ENCODE results near the gene GREB1.
A peak's percentile ranks its signal among the peaks of the same experiment; 100 is the strongest.

GREB1 gene

DNA sequence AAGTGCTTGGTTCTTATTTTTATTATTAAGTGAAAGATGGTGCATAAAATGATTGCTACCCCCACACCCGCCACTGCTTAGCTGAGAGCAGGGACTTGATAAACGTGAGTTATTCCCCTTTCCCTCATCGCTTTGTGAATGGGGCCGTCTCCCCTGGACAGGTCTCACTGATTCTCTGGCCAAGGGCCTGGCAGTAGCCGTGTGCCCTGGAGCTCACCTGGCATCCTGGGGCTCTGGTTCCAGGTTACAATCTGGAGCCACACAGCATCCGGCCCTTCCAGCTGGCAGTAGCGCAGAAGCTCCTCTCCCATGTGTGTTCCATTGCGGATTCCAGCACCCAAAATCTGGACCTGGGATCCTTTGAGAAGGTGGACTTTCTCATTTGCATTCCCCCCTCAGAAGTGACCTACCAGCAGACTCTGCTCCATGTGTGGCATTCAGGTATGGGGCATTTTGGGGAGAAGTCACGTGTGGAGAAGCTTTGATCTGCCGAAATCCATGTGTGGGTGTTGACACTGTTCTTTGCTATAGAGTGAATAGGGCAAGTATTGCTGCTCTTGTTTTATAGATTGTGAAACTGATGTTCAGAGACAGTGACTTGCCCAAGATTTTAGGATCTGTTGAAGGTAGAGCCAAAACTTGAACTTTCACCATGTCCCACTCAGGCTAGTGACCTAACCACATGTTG, 63.8 kb downstream of the GREB1 start:
- no CpG with 5 or more reads among the region's 10 CpGs for WGBS (ENCODE audit: extremely low coverage, insufficient coverage, insufficient read length)

GRCh38 chr2:11598228-11598731, 64.4 kb downstream of the GREB1 start:
- no CpG with 5 or more reads among the region's 9 CpGs for WGBS (ENCODE audit: extremely low coverage, insufficient coverage, insufficient read length)
- H2BK120ac ChIP-seq (ENCODE audit: insufficient read depth, low read length, poor library complexity), result no peak overlapping the region

More for the DNA sequence above, 63.8 kb downstream of the GREB1 start:
- no peak overlapping the region for H3K9ac ChIP-seq (ENCODE audit: low read length)
- H4K8ac ChIP-seq (ENCODE audit: low read depth, low read length), result no peak overlapping the region
- no peaks in the 10 kb centered on the region for H3K79me2 ChIP-seq (ENCODE audit: control insufficient read depth, insufficient read depth, low read length, poor library complexity)
- H3K27me3 ChIP-seq (ENCODE audit: insufficient read depth, low read length), result no peaks in the 10 kb centered on the region
- H2BK5ac ChIP-seq (ENCODE audit: low read depth, low read length, poor library complexity), result no peak overlapping the region
- H2BK120ac ChIP-seq (ENCODE audit: insufficient read depth, low read length, poor library complexity), result no peak overlapping the region
- no peak overlapping the region for H4K91ac ChIP-seq (ENCODE audit: low read depth, low read length)
- no peak for DNase-seq
- H2AFZ ChIP-seq (ENCODE audit: insufficient read depth, low read length, poor library complexity), result no peak overlapping the region
- H2BK12ac ChIP-seq (ENCODE audit: low read length), result no peak overlapping the region
- H3K18ac ChIP-seq (ENCODE audit: low read length), result no peak overlapping the region
- H3K36me3 ChIP-seq (ENCODE audit: control insufficient read depth in 1 of 2, insufficient read depth in 2 of 2, low read length in 2 of 2), result peaks cover 3 to 10% of the 10 kb centered on the region in 2 experiments
- no peak overlapping the region for H3K27ac ChIP-seq (ENCODE audit: low read depth, low read length)
- H3K9me3 ChIP-seq (ENCODE audit: insufficient read depth, low read depth, low read length), result no peaks in the 10 kb centered on the region
- no peaks in the 10 kb centered on the region for H3K79me1 ChIP-seq (ENCODE audit: low read length)
- no peak overlapping the region for H3K4me2 ChIP-seq (ENCODE audit: low read length)
- H3K4me3 ChIP-seq (ENCODE audit: low read depth, low read length), result no peak overlapping the region
- H4K12ac ChIP-seq (ENCODE audit: low read depth, low read length), result no peak overlapping the region
- no peak overlapping the region for H3K14ac ChIP-seq (ENCODE audit: low read length)
- H3K23ac ChIP-seq (ENCODE audit: low read length), result no peak overlapping the region
- H2AK5ac ChIP-seq (ENCODE audit: low read length), result no peak overlapping the region
- H3K4ac ChIP-seq (ENCODE audit: low read depth, low read length), result no peak overlapping the region
- H3K4me1 ChIP-seq (ENCODE audit: control insufficient read depth in 1 of 2, insufficient read depth in 2 of 2, low read length in 2 of 2), result peaks cover 4 to 5% of the 10 kb centered on the region in 2 experiments

GRCh38 chr2:11602563-11603204, 68.8 kb downstream of the GREB1 start:
- Histone ChIP-seq H3K79me2 (ENCODE audit: control insufficient read depth, insufficient read depth, low read length, poor library complexity) (no peaks in the 10 kb centered on the region), H3K27me3 (ENCODE audit: insufficient read depth, low read length) (no peaks in the 10 kb centered on the region), H3K4me1 (ENCODE audit: control insufficient read depth in 1 of 2, insufficient read depth in 2 of 2, low read length in 2 of 2) (no peaks in the 10 kb centered on the region), H4K8ac (ENCODE audit: low read depth, low read length) (no peak overlapping the region), H2BK120ac (ENCODE audit: insufficient read depth, low read length, poor library complexity) (no peak overlapping the region), H3K9me3 (ENCODE audit: insufficient read depth, low read depth, low read length) (no peaks in the 10 kb centered on the region), H3K4me2 (ENCODE audit: low read length) (no peak overlapping the region), H4K91ac (ENCODE audit: low read depth, low read length) (no peak overlapping the region), H3K79me1 (ENCODE audit: low read length) (no peaks in the 10 kb centered on the region), H2AFZ (ENCODE audit: insufficient read depth, low read length, poor library complexity) (no peak overlapping the region), H3K14ac (ENCODE audit: low read length) (no peak overlapping the region), H2BK12ac (ENCODE audit: low read length) (no peak overlapping the region), H3K18ac (ENCODE audit: low read length) (no peak overlapping the region), H3K4me3 (ENCODE audit: low read depth, low read length) (no peak overlapping the region), H2BK5ac (ENCODE audit: low read depth, low read length, poor library complexity) (no peak overlapping the region), H3K36me3 (ENCODE audit: control insufficient read depth in 1 of 2, insufficient read depth in 2 of 2, low read length in 2 of 2) (peaks cover 2 to 8% of the 10 kb centered on the region in 2 experiments), H3K9ac (ENCODE audit: low read length) (no peak overlapping the region), H3K4ac (ENCODE audit: low read depth, low read length) (no peak overlapping the region), H2AK5ac (ENCODE audit: low read length) (no peak overlapping the region), H4K12ac (ENCODE audit: low read depth, low read length) (no peak overlapping the region), H3K27ac (ENCODE audit: low read depth, low read length) (no peak overlapping the region), H3K23ac (ENCODE audit: low read length) (no peak overlapping the region)
- no CpG with 5 or more reads among the region's 7 CpGs for WGBS (ENCODE audit: extremely low coverage, insufficient coverage, insufficient read length)
- DNase-seq, result no peak

More at GRCh38 chr2:11598228-11598731, 64.4 kb downstream of the GREB1 start:
- Histone ChIP-seq H3K36me3 (ENCODE audit: control insufficient read depth in 1 of 2, insufficient read depth in 2 of 2, low read length in 2 of 2) (peaks cover 3 to 10% of the 10 kb centered on the region in 2 experiments), H3K79me2 (ENCODE audit: control insufficient read depth, insufficient read depth, low read length, poor library complexity) (no peaks in the 10 kb centered on the region), H3K9me3 (ENCODE audit: insufficient read depth, low read depth, low read length) (no peaks in the 10 kb centered on the region), H3K4me3 (ENCODE audit: low read depth, low read length) (no peak overlapping the region), H3K23ac (ENCODE audit: low read length) (no peak overlapping the region), H2BK12ac (ENCODE audit: low read length) (no peak overlapping the region), H3K27ac (ENCODE audit: low read depth, low read length) (no peak overlapping the region), H4K91ac (ENCODE audit: low read depth, low read length) (no peak overlapping the region), H3K4me2 (ENCODE audit: low read length) (no peak overlapping the region), H2AK5ac (ENCODE audit: low read length) (no peak overlapping the region), H3K79me1 (ENCODE audit: low read length) (no peaks in the 10 kb centered on the region), H2BK5ac (ENCODE audit: low read depth, low read length, poor library complexity) (no peak overlapping the region), H3K4ac (ENCODE audit: low read depth, low read length) (no peak overlapping the region), H3K4me1 (ENCODE audit: control insufficient read depth in 1 of 2, insufficient read depth in 2 of 2, low read length in 2 of 2) (no peaks in the 10 kb centered on the region), H4K8ac (ENCODE audit: low read depth, low read length) (no peak overlapping the region), H3K27me3 (ENCODE audit: insufficient read depth, low read length) (no peaks in the 10 kb centered on the region), H3K14ac (ENCODE audit: low read length) (no peak overlapping the region), H2AFZ (ENCODE audit: insufficient read depth, low read length, poor library complexity) (no peak overlapping the region), H3K18ac (ENCODE audit: low read length) (no peak overlapping the region), H3K9ac (ENCODE audit: low read length) (no peak overlapping the region), H4K12ac (ENCODE audit: low read depth, low read length) (no peak overlapping the region)
- DNase-seq, result no peak

DNA sequence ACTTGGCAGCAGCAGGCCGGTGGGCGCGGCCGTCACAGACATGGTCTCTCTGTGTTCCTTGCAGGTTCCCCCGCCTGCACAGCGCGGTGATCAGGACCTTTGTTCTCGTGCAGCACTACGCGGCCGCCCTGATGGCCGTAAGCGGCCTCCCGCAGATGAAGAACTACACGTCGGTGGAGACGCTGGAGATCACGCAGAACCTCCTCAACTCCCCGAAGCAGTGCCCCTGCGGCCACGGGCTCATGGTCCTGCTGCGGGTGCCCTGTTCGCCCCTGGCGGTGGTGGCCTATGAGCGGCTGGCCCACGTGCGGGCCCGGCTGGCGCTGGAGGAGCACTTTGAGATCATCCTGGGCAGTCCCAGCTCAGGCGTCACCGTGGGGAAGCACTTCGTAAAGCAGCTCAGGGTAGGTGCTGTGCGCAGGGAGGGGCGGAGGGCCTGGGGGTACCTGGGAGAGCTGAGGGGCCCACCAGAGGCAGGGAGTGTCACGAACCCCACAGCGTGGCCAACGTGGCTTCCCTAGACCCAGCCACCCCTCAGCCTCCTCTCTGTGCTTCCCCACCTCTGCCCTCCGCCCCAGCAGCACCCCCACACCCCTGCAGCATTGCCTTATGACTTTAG, 76.9 kb downstream of the GREB1 start:
- DNase-seq, result peak; percentile 78 to 83
- Histone ChIP-seq H2BK5ac (ENCODE audit: low read depth, low read length, poor library complexity) (no peak overlapping the region), H4K12ac (ENCODE audit: low read depth, low read length) (no peak overlapping the region), H3K14ac (ENCODE audit: low read length) (no peak overlapping the region), H3K27me3 (ENCODE audit: insufficient read depth, low read length) (no peaks in the 10 kb centered on the region), H3K18ac (ENCODE audit: low read length) (no peak overlapping the region), H3K79me1 (ENCODE audit: low read length) (no peaks in the 10 kb centered on the region), H3K23ac (ENCODE audit: low read length) (no peak overlapping the region), H3K4ac (ENCODE audit: low read depth, low read length) (no peak overlapping the region), H4K8ac (ENCODE audit: low read depth, low read length) (no peak overlapping the region), H3K9ac (ENCODE audit: low read length) (no peak overlapping the region), H3K79me2 (ENCODE audit: control insufficient read depth, insufficient read depth, low read length, poor library complexity) (no peaks in the 10 kb centered on the region), H3K4me2 (ENCODE audit: low read length) (no peak overlapping the region), H2BK120ac (ENCODE audit: insufficient read depth, low read length, poor library complexity) (no peak overlapping the region), H2AFZ (ENCODE audit: insufficient read depth, low read length, poor library complexity) (no peak overlapping the region), H2AK5ac (ENCODE audit: low read length) (no peak overlapping the region), H3K4me3 (ENCODE audit: low read depth, low read length) (no peak overlapping the region), H3K4me1 (ENCODE audit: control insufficient read depth in 1 of 2, insufficient read depth in 2 of 2, low read length in 2 of 2) (no peaks in the 10 kb centered on the region), H3K36me3 (ENCODE audit: control insufficient read depth in 1 of 2, insufficient read depth in 2 of 2, low read length in 2 of 2) (peaks cover 6 to 9% of the 10 kb centered on the region in 2 experiments), H2BK12ac (ENCODE audit: low read length) (no peak overlapping the region), H3K9me3 (ENCODE audit: insufficient read depth, low read depth, low read length) (peaks cover 2% of the 10 kb centered on the region), H4K91ac (ENCODE audit: low read depth, low read length) (no peak overlapping the region), H3K27ac (ENCODE audit: low read depth, low read length) (no peak overlapping the region)
- no CpG with 5 or more reads among the region's 38 CpGs for WGBS (ENCODE audit: extremely low coverage, insufficient coverage, insufficient read length)

All from trophoblast cell (in vitro differentiated cells and primary cell).